Neural cell (in vitro differentiated cells): Measurements from ENCODE around the gene OCRL. TPM values are rescaled to one million over a fixed set of nuclear protein-coding genes. Genes with fewer than 3 reads are reported as not detected.

Experiments
- H2AFZ ChIP-seq: fragments of 200-600, 300-800 bp; sonication (generic), shearing (Covaris generic); 2 replicates; pipeline ENCODE4 v1.6.0; 2014; ENCODE audit warnings: low read depth, mild to moderate bottlenecking, antibody characterized with exemption, low read length, moderate library complexity
- H3F3A ChIP-seq: fragments of 200-600 bp; shearing (Covaris generic); 2 replicates; pipeline ENCODE4 v1.6.1; 2016; ENCODE audit warnings: mild to moderate bottlenecking, moderate library complexity, mixed read lengths, antibody characterized with exemption, low read length; ENCODE audit not compliant: insufficient read depth, poor library complexity, severe bottlenecking
- H3K27ac ChIP-seq: fragments of 200-600, 300-800 bp; sonication (generic), shearing (Covaris generic); 2 replicates; pipeline ENCODE4 v1.5.1; 2014; ENCODE audit warnings: mild to moderate bottlenecking, low read length, moderate library complexity
- H3K27me3 ChIP-seq: fragments of 300-800, 200-600 bp; sonication (generic), shearing (Covaris generic); 2 replicates; pipeline ENCODE4 v1.6.0; 2014; ENCODE audit warnings: mild to moderate bottlenecking, low read depth, low read length, moderate library complexity; ENCODE audit not compliant: insufficient read depth
- H3K36me3 ChIP-seq: fragments of 300-800, 200-600 bp; sonication (generic), shearing (Covaris generic); 2 replicates; pipeline ENCODE4 v1.5.1; 2014; ENCODE audit warnings: mild to moderate bottlenecking, antibody characterized with exemption, low read length, moderate library complexity; ENCODE audit not compliant: insufficient read depth
- H3K4me2 ChIP-seq: fragments of 300-800, 200-600 bp; sonication (generic), shearing (Covaris generic); 2 replicates; pipeline ENCODE4 v1.6.0; 2014; ENCODE audit warnings: mild to moderate bottlenecking, low read length
- H3K4me3 ChIP-seq: fragments of 300-800, 200-600 bp; sonication (generic), shearing (Covaris generic); 2 replicates; pipeline ENCODE4 v1.5.1; 2014; ENCODE audit warnings: mild to moderate bottlenecking, low read length, moderate library complexity
- H3K79me2 ChIP-seq: fragments of 200-600 bp; shearing (Covaris generic); replicated peaks from 2 replicates; pipeline ENCODE4 v1.6.0; 2014; ENCODE audit warnings: mild to moderate bottlenecking, low read length, moderate library complexity; ENCODE audit not compliant: insufficient read depth
- H3K9ac ChIP-seq: fragments of 300-800, 200-600 bp; sonication (generic), shearing (Covaris generic); 2 replicates; pipeline ENCODE4 v1.6.1; 2016; ENCODE audit warnings: mild to moderate bottlenecking, low read length, mixed read lengths
- H3K9me2 ChIP-seq: fragments of 200-600 bp; shearing (Covaris generic); 2 replicates; pipeline ENCODE4 v1.6.1; 2016; ENCODE audit warnings: mild to moderate bottlenecking, low read length, mixed read lengths; ENCODE audit not compliant: insufficient read depth
- H3K9me3 ChIP-seq: fragments of 200-600, 300-800 bp; sonication (generic), shearing (Covaris generic); 2 replicates; pipeline ENCODE4 v1.6.1; 2016; ENCODE audit warnings: mild to moderate bottlenecking, mixed run types, low read length, moderate library complexity, mixed read lengths
- H4K20me1 ChIP-seq: fragments of 200-600 bp; shearing (Covaris generic); 2 replicates; pipeline ENCODE4 v1.6.1; 2016; ENCODE audit warnings: mild to moderate bottlenecking, mixed run types; ENCODE audit not compliant: insufficient read depth
- EP300 ChIP-seq: fragments of 450-650 bp; conservative IDR thresholded peaks from 2 replicates; pipeline ENCODE4 v1.6.1; 2014; ENCODE audit warnings: antibody characterized with exemption, mild to moderate bottlenecking, moderate library complexity; ENCODE audit not compliant: poor library complexity, severe bottlenecking
- EZH2 ChIP-seq: fragments of 200-600, 300-800 bp; shearing (Covaris generic), sonication (generic); IDR thresholded peaks from 2 replicates; pipeline ENCODE4 v1.6.1; 2014; ENCODE audit warnings: antibody characterized with exemption, low read length, borderline replicate concordance, mild to moderate bottlenecking; ENCODE audit not compliant: insufficient read depth, poor library complexity, severe bottlenecking
- MXI1 ChIP-seq: fragments of 450-650 bp; conservative IDR thresholded peaks from 2 replicates; pipeline ENCODE4 v1.6.1; 2014; ENCODE audit warnings: antibody characterized with exemption, mild to moderate bottlenecking; ENCODE audit not compliant: poor library complexity, severe bottlenecking
- POLR2AphosphoS5 ChIP-seq: IDR thresholded peaks from 2 replicates; pipeline ENCODE4 v1.6.1; 2012
- RAD21 ChIP-seq: fragments of 450-650 bp; conservative IDR thresholded peaks from 2 replicates; pipeline ENCODE4 v1.6.1; 2014; ENCODE audit warnings: antibody characterized with exemption, mild to moderate bottlenecking, moderate library complexity
- SMC3 ChIP-seq: fragments of 450-650 bp; conservative IDR thresholded peaks from 2 replicates; pipeline ENCODE4 v1.6.1; 2014; ENCODE audit warnings: antibody characterized with exemption, mild to moderate bottlenecking, moderate library complexity; ENCODE audit not compliant: poor library complexity
- TAF1 ChIP-seq: IDR thresholded peaks from 2 replicates; pipeline ENCODE4 v1.6.1; 2012; ENCODE audit warnings: low read depth
- polyA plus RNA-seq: library from polyadenylated mRNA; depleted of rRNA; stranded (reverse); fragments of >200 nt; gene quantifications from 2 replicates; pipeline ENCODE4 v1.2.3, GENCODE V29; 2014
- TF ChIP-seq, protein P1 (sequence below): fragments of 450-650 bp; IDR thresholded peaks from 2 replicates; pipeline ENCODE4 v1.5.1; 2014; ENCODE audit warnings: antibody characterized with exemption, mild to moderate bottlenecking, moderate library complexity; ENCODE audit not compliant: poor library complexity, severe bottlenecking
- TF ChIP-seq, protein P2 (sequence below): IDR thresholded peaks from 2 replicates; pipeline ENCODE4 v1.6.1; 2012; ENCODE audit warnings: borderline replicate concordance

OCRL gene
- polyA plus RNA-seq, 1 donor from 2014 or later, result 27.9 TPM

DNA sequence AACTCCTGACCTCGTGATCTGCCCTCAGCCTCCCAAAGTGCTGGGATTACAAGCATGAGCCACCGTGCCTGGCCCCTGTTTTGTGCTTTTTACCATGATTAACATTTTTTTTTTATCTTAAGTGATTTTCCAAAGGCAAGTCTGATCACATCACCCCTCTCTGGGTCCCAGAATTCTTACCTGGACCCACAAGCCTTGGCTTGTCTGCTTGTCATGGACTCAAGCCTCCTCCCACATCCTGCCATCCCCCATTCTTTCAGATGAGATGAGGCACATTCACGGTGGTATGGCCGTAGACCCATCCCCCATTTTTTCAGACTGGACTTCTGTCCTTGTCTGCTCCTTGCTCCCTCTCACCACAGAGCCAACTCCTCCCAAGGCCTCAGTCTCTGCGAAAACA is 59.4 kb downstream of the OCRL start:
- Histone ChIP-seq H3K9ac (no peak overlapping the region), H3K79me2 (no peaks in the 10 kb centered on the region), H3K27ac (no peak overlapping the region), H3K4me3 (no peak overlapping the region), H3K27me3 (no peaks in the 10 kb centered on the region), H3K36me3 (no peaks in the 10 kb centered on the region), H4K20me1 (no peaks in the 10 kb centered on the region), H3F3A (no peaks in the 10 kb centered on the region), H3K9me3 (no peaks in the 10 kb centered on the region), H3K9me2 (no peaks in the 10 kb centered on the region), H2AFZ (no peak overlapping the region), H3K4me2 (no peak overlapping the region)
- TF ChIP-seq, protein P1, sequence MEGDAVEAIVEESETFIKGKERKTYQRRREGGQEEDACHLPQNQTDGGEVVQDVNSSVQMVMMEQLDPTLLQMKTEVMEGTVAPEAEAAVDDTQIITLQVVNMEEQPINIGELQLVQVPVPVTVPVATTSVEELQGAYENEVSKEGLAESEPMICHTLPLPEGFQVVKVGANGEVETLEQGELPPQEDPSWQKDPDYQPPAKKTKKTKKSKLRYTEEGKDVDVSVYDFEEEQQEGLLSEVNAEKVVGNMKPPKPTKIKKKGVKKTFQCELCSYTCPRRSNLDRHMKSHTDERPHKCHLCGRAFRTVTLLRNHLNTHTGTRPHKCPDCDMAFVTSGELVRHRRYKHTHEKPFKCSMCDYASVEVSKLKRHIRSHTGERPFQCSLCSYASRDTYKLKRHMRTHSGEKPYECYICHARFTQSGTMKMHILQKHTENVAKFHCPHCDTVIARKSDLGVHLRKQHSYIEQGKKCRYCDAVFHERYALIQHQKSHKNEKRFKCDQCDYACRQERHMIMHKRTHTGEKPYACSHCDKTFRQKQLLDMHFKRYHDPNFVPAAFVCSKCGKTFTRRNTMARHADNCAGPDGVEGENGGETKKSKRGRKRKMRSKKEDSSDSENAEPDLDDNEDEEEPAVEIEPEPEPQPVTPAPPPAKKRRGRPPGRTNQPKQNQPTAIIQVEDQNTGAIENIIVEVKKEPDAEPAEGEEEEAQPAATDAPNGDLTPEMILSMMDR, result no peak
- TF ChIP-seq SMC3, result no peak
- no peak for TF ChIP-seq TAF1
- no peak for TF ChIP-seq RAD21
- TF ChIP-seq POLR2AphosphoS5, result no peak
- no peak for TF ChIP-seq MXI1
- no peak for TF ChIP-seq EZH2
- TF ChIP-seq, protein P2, sequence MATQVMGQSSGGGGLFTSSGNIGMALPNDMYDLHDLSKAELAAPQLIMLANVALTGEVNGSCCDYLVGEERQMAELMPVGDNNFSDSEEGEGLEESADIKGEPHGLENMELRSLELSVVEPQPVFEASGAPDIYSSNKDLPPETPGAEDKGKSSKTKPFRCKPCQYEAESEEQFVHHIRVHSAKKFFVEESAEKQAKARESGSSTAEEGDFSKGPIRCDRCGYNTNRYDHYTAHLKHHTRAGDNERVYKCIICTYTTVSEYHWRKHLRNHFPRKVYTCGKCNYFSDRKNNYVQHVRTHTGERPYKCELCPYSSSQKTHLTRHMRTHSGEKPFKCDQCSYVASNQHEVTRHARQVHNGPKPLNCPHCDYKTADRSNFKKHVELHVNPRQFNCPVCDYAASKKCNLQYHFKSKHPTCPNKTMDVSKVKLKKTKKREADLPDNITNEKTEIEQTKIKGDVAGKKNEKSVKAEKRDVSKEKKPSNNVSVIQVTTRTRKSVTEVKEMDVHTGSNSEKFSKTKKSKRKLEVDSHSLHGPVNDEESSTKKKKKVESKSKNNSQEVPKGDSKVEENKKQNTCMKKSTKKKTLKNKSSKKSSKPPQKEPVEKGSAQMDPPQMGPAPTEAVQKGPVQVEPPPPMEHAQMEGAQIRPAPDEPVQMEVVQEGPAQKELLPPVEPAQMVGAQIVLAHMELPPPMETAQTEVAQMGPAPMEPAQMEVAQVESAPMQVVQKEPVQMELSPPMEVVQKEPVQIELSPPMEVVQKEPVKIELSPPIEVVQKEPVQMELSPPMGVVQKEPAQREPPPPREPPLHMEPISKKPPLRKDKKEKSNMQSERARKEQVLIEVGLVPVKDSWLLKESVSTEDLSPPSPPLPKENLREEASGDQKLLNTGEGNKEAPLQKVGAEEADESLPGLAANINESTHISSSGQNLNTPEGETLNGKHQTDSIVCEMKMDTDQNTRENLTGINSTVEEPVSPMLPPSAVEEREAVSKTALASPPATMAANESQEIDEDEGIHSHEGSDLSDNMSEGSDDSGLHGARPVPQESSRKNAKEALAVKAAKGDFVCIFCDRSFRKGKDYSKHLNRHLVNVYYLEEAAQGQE, result no peak
- no peak for TF ChIP-seq EP300

DNA sequence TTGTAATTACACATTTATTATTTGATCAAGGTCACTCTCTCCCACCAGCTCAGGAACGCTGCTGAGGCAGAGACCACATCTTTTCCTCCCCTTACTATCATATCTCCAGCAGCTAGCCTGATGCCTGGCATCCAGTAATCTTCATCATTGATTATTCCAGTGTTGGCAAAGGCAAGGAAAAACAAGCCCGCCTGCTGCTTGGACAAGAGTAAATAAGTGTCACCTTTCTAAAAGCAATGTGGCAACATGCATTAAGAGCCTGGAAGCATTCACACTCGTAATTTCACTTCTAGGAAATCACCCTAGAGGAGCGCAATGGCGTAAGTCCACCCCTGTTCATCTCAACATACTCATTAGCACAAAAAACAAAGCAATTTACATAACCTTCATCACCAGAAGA is 59.9 kb downstream of the OCRL start:
- Histone ChIP-seq H3K4me3 (no peak overlapping the region), H3K79me2 (no peaks in the 10 kb centered on the region), H3K27ac (no peak overlapping the region), H4K20me1 (no peaks in the 10 kb centered on the region), H3K27me3 (no peaks in the 10 kb centered on the region), H3K36me3 (no peaks in the 10 kb centered on the region), H3K9ac (no peak overlapping the region), H3K9me2 (no peaks in the 10 kb centered on the region), H3K4me2 (no peak overlapping the region), H3K9me3 (no peaks in the 10 kb centered on the region), H3F3A (no peaks in the 10 kb centered on the region), H2AFZ (no peak overlapping the region)
- TF ChIP-seq, protein P1, result no peak
- TF ChIP-seq, protein P2, result no peak
- TF ChIP-seq EP300, result no peak
- TF ChIP-seq TAF1, result no peak
- TF ChIP-seq SMC3, result no peak
- no peak for TF ChIP-seq MXI1
- TF ChIP-seq RAD21, result no peak
- TF ChIP-seq POLR2AphosphoS5, result no peak
